B cell (primary cell): ENCODE data around the gene PRODH. TPM values are rescaled to one million over a fixed set of nuclear protein-coding genes. Genes with fewer than 3 reads are reported as not detected.

Experiments
- ATAC-seq: fragments of 200-7000 bp; cut with Tn5 transposase; one replicate; pipeline ENCODE4 v1.10.0; 2021; ENCODE audit warnings: low read depth, mild to moderate bottlenecking, moderate number of reproducible peaks, moderate library complexity
- CTCF ChIA-PET: fragments of 350-600 bp; sonication (Branson Sonifier 250); formaldehyde crosslinking; loops from one replicate; lab custom pipeline; 2021; ENCODE audit warnings: antibody characterized with exemption, inconsistent platforms; lab: Charles Lee
- POLR2A ChIA-PET: fragments of 350-600 bp; sonication (Branson Sonifier 250); formaldehyde crosslinking; loops from one replicate; lab custom pipeline; 2021; ENCODE audit warnings: antibody characterized with exemption; lab: Charles Lee
- DNase-seq: peaks from one replicate; pipeline ENCODE4 v3.0.0; 2013
- H2AFZ ChIP-seq: 2 replicates; pipeline ENCODE4 v1.6.1; 2012; ENCODE audit warnings: mild to moderate bottlenecking, low read depth, low read length; ENCODE audit not compliant: insufficient read depth, poor library complexity, severe bottlenecking
- H3K27ac ChIP-seq, 2 donors: 1 replicate in 1 of 2; 2 replicates in 1 of 2; pipeline ENCODE4 v1.5.1; 2012 to 2013; ENCODE audit warnings: low read length in 2 of 2, mild to moderate bottlenecking in 2 of 2, moderate library complexity in 1 of 2
- H3K27me3 ChIP-seq, 4 experiments: fragments of 200-600 bp in 1 of 4; sonication (generic) in 1 of 4; replicated peaks in 1 of 4; 1 replicate in 2 of 4; 2 replicates in 2 of 4; pipeline versions ENCODE4 v1.6.1 to v1.7.0; 2013 to 2016; ENCODE audit warnings: low read length in 3 of 4, mild to moderate bottlenecking in 2 of 4, mixed read lengths in 1 of 4, moderate library complexity in 1 of 4; ENCODE audit not compliant: insufficient read depth in 4 of 4, control insufficient read depth in 3 of 4; ENCODE audit errors: control extremely low read depth in 1 of 4
- H3K36me3 ChIP-seq, 2 experiments: replicated peaks in 1 of 2; 1 replicate in 1 of 2; 2 replicates in 1 of 2; pipeline versions ENCODE4 v1.6.1 to v1.7.1; 2013; ENCODE audit warnings: low read length in 1 of 2; ENCODE audit not compliant: insufficient read depth in 2 of 2, control insufficient read depth in 1 of 2; ENCODE audit errors: control extremely low read depth in 1 of 2, extremely low read depth in 1 of 2
- H3K4me1 ChIP-seq, 2 donors: fragments of 200-600 bp in 1 of 2; sonication (generic) in 1 of 2; 1 replicate in 1 of 2; 2 replicates in 1 of 2; pipeline versions ENCODE4 v1.5.1 to v1.6.1; 2013 to 2017; ENCODE audit warnings: low read length in 2 of 2; ENCODE audit not compliant: control insufficient read depth in 2 of 2, insufficient read depth in 2 of 2
- H3K4me2 ChIP-seq: replicated peaks from 2 replicates; pipeline ENCODE3; 2012; ENCODE audit warnings: mild to moderate bottlenecking, low read depth, low read length; ENCODE audit not compliant: poor library complexity, severe bottlenecking
- H3K4me3 ChIP-seq, 5 experiments: fragments of 200-600 bp in 1 of 5; sonication (generic) in 1 of 5; 1 replicate in 3 of 5; 2 replicates in 2 of 5; pipeline versions ENCODE4 v1.5.1 to v1.7.0; 2011 to 2016; ENCODE audit warnings: low read length in 4 of 5, mild to moderate bottlenecking in 4 of 5, low read depth in 2 of 5, control low read depth in 1 of 5, moderate library complexity in 1 of 5; ENCODE audit not compliant: insufficient read depth in 1 of 5; ENCODE audit errors: control extremely low read depth in 1 of 5, extremely low read depth in 1 of 5
- H3K79me2 ChIP-seq: fragments of 200-600 bp; sonication (generic); one replicate; pipeline ENCODE4 v1.6.0; 2016; ENCODE audit warnings: low read length; ENCODE audit not compliant: control insufficient read depth, insufficient read depth
- H3K9ac ChIP-seq: fragments of 200-600 bp; sonication (generic); 2 replicates; pipeline ENCODE4 v1.6.1; 2017; ENCODE audit warnings: mild to moderate bottlenecking, low read length, moderate library complexity
- H3K9me3 ChIP-seq, 3 donors: one replicate each; pipeline versions ENCODE4 v1.6.1 to v1.7.1; 2013; ENCODE audit warnings: low read length in 2 of 3; ENCODE audit not compliant: control insufficient read depth in 2 of 3, insufficient read depth in 1 of 3; ENCODE audit errors: control extremely low read depth in 1 of 3
- H4K20me1 ChIP-seq: 2 replicates; pipeline ENCODE4 v1.6.0; 2012; ENCODE audit warnings: mild to moderate bottlenecking, low read length; ENCODE audit not compliant: insufficient read depth, control insufficient read depth, poor library complexity, severe bottlenecking
- H3K27ac Mint-ChIP-seq: one replicate; pipeline ENCODE4 v1.8.0; 2021; ENCODE audit warnings: mixed read lengths
- H3K27me3 Mint-ChIP-seq: one replicate; pipeline ENCODE4 v1.8.0; 2021; ENCODE audit warnings: mixed read lengths
- H3K4me1 Mint-ChIP-seq: one replicate; pipeline ENCODE4 v1.8.0; 2021; ENCODE audit warnings: mixed read lengths
- H3K4me3 Mint-ChIP-seq: one replicate; pipeline ENCODE4 v1.8.0; 2021; ENCODE audit warnings: mixed read lengths
- H3K9me3 Mint-ChIP-seq: one replicate; pipeline ENCODE4 v1.8.0; 2022; ENCODE audit warnings: mixed read lengths; ENCODE audit not compliant: insufficient read depth
- EZH2 ChIP-seq: IDR thresholded peaks from 2 replicates; pipeline ENCODE4 v1.6.1; 2012; ENCODE audit warnings: borderline replicate concordance, low read depth, mild to moderate bottlenecking, moderate library complexity, low read length; ENCODE audit not compliant: insufficient read depth, poor library complexity, severe bottlenecking
- WGBS: methylation state at CpG from one replicate; pipeline ENCODE4 v1.1.5; 2013; ENCODE audit warnings: missing lambda C conversion rate; ENCODE audit not compliant: insufficient coverage; 5-methylcytosine and 5-hydroxymethylcytosine counted together
- intact Hi-C: fragments of 100-400 bp; cut with micrococcal nuclease; formaldehyde crosslinking; loops from one replicate; pipeline ENCODE4 v1.10.0; 2022
- polyA plus RNA-seq: library from polyadenylated mRNA; depleted of rRNA; stranded (reverse); fragments of >200 nt; gene quantifications from 2 replicates; pipeline ENCODE4 v1.2.3, GENCODE V29; 2012
- total RNA-seq, 2 donors: library from RNA; stranded (reverse); fragments of 120-200 nt in 1 of 2; gene quantifications; 1 replicate in 1 of 2; 2 replicates in 1 of 2; pipeline versions ENCODE4 v1.2.3 to v1.2.4, GENCODE V29; 2013 to 2022
- TF ChIP-seq, protein P1 (sequence below): fragments of 200-600 bp; IDR thresholded peaks from one replicate; pipeline ENCODE4 v1.8.0; 2022; ENCODE audit warnings: antibody characterized with exemption, mild to moderate bottlenecking

Gene PRODH
- total and polyA plus RNA-seq, 2 donors (not counting 1 experiment from before 2014, with no cell fraction given): not detected

DNA sequence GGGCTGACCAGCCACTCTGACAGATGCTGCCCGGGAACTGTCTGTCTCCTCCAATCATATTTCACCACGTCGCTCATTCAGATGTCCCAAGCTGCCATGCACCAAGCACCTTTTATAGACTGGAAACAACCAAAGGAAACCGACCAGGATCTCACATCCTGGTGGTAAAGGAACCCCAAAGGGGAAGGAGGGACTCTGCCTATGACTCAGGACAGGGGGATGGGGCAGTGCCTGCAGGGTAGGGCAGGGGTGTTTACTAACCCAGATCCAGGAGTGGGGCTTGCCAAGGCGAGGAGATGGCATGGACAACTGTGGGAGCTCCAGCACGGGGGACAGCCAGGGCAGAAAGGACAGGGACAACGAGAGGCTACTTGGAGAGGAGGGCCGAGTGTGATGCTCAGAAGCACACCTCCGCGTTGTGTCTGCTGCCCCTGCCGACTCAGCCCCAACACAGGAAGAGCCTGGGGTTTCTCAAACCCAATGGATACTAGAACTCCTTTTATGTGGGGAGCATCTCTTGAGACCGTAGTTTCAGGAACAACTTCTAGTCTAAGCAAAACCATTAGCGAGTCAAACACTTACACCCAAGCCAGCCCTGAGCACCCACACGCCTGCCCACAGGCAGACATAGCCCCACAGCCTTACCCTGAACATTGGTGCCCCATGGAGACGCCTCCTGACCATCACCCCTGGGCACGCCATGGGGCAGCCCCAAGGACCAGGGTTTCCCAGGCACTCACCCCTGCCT lies 4.0 kb downstream of the PRODH start:
- DNase-seq (no peak), ATAC-seq (no peak)
- H3K27ac Mint-ChIP-seq: no peak overlapping the region
- Histone ChIP-seq H3K36me3 (no peaks in the 10 kb centered on the region), H3K4me3 (no peak overlapping the region), H3K79me2 (no peaks in the 10 kb centered on the region), H3K27me3 (no peaks in the 10 kb centered on the region), H3K27ac (no peak overlapping the region), H2AFZ (no peak overlapping the region), H3K4me1 (no peaks in the 10 kb centered on the region), H3K4me2 (no peak overlapping the region), H3K9ac (no peak overlapping the region), H3K9me3 (no peaks in the 10 kb centered on the region), H4K20me1 (no peaks in the 10 kb centered on the region)
- TF ChIP-seq, protein P1, sequence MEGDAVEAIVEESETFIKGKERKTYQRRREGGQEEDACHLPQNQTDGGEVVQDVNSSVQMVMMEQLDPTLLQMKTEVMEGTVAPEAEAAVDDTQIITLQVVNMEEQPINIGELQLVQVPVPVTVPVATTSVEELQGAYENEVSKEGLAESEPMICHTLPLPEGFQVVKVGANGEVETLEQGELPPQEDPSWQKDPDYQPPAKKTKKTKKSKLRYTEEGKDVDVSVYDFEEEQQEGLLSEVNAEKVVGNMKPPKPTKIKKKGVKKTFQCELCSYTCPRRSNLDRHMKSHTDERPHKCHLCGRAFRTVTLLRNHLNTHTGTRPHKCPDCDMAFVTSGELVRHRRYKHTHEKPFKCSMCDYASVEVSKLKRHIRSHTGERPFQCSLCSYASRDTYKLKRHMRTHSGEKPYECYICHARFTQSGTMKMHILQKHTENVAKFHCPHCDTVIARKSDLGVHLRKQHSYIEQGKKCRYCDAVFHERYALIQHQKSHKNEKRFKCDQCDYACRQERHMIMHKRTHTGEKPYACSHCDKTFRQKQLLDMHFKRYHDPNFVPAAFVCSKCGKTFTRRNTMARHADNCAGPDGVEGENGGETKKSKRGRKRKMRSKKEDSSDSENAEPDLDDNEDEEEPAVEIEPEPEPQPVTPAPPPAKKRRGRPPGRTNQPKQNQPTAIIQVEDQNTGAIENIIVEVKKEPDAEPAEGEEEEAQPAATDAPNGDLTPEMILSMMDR: no peak
- no peak for TF ChIP-seq EZH2
- CTCF ChIA-PET: no interaction called here
- H3K4me1 Mint-ChIP-seq: no peaks in the 10 kb centered on the region
- H3K27me3 Mint-ChIP-seq: no peaks in the 10 kb centered on the region
- WGBS: no CpG with 5 or more reads among the region's 16 CpGs
- H3K4me3 Mint-ChIP-seq: no peak overlapping the region
- POLR2A ChIA-PET: no interaction called here
- intact Hi-C loops: no loop called here
- H3K9me3 Mint-ChIP-seq: no peaks in the 10 kb centered on the region

DNA sequence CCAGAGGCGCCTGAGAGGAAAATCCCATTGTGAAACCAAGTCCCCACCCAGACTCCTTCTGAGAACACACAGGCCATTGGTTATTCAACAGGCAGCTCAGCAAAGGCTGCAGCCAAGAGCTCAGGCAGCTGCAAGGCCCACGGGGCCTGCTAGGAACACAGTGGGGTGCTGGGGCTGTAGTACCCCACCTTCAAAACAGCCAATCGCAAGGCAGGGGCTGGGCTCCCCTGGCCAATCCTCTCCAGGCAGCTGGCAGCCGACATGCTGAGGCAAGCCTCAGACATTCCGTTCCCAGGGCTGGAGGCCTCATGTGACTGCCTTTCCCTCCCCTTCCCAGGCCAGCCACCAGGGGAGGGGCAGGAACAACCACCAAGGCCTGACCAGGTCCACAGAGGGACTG lies 6.6 kb downstream of the PRODH start:
- Mint-ChIP-seq H3K9me3 (no peaks in the 10 kb centered on the region), H3K4me1 (no peaks in the 10 kb centered on the region), H3K27me3 (no peaks in the 10 kb centered on the region), H3K27ac (no peak overlapping the region), H3K4me3 (no peak overlapping the region)
- no peak overlapping the region for H2AFZ ChIP-seq
- CTCF ChIA-PET: no interaction called here
- ATAC-seq: no peak
- H3K27me3 ChIP-seq: no peaks in the 10 kb centered on the region
- DNase-seq: no peak
- intact Hi-C loops: no loop called here
- no peaks in the 10 kb centered on the region for H3K9me3 ChIP-seq
- POLR2A ChIA-PET: no interaction called here
- no peak overlapping the region for H3K9ac ChIP-seq
- no peaks in the 10 kb centered on the region for H3K79me2 ChIP-seq
- no peaks in the 10 kb centered on the region for H3K36me3 ChIP-seq
- H3K27ac ChIP-seq: no peak overlapping the region
- no peaks in the 10 kb centered on the region for H3K4me1 ChIP-seq
- TF ChIP-seq, protein P1: no peak
- WGBS: no CpG with 5 or more reads among the region's 5 CpGs
- no peak overlapping the region for H3K4me2 ChIP-seq
- H4K20me1 ChIP-seq: no peaks in the 10 kb centered on the region
- H3K4me3 ChIP-seq: no peak overlapping the region
